Measurements from ENCODE around the gene CYFIP1.

GRCh38 chr15:22979238-22980188 lies 655 bp downstream of the CYFIP1 start:
- no peak for TF ChIP-seq CTCF (conservative IDR thresholded peaks at IDR 0.05; ENCODE audit: low read depth, low read length)
- no peak for TF ChIP-seq EZH2 (IDR thresholded peaks at IDR 0.05; ENCODE audit: borderline replicate concordance, low read depth, low read length, poor library complexity, severe bottlenecking)
